WI38 (cell line): ENCODE results near the gene PRKX.

Experiments used
- H3K4me3 ChIP-seq: 2 replicates; pipeline ENCODE4 v1.5.1; 2011; ENCODE audit warnings: low read depth, mild to moderate bottlenecking, control low read depth, low read length
- TF ChIP-seq, protein P1 (sequence below): IDR thresholded peaks from 2 replicates; pipeline ENCODE4 v1.5.1; 2012; ENCODE audit warnings: low read depth, mild to moderate bottlenecking, control low read depth, low read length

PRKX gene

DNA sequence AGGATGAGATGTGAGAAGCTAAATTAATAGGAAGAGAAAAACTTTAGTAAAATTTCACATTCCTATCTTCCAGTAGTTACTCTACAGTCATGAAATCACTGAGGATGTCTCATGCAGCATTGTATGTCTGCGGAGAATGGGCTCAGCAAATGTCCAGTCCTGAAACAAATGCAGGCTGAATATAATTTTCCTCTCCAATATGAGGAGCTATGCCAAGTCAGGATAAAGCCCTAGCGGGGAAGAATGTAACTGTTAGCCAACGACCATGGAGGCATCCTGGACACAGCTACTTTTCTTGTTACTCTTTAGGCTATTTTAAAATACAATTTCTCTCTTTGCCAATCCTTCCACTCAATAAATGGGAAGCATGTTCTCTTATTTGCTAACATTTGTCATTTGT, 127.7 kb downstream of the PRKX start:
- TF ChIP-seq, protein P1, sequence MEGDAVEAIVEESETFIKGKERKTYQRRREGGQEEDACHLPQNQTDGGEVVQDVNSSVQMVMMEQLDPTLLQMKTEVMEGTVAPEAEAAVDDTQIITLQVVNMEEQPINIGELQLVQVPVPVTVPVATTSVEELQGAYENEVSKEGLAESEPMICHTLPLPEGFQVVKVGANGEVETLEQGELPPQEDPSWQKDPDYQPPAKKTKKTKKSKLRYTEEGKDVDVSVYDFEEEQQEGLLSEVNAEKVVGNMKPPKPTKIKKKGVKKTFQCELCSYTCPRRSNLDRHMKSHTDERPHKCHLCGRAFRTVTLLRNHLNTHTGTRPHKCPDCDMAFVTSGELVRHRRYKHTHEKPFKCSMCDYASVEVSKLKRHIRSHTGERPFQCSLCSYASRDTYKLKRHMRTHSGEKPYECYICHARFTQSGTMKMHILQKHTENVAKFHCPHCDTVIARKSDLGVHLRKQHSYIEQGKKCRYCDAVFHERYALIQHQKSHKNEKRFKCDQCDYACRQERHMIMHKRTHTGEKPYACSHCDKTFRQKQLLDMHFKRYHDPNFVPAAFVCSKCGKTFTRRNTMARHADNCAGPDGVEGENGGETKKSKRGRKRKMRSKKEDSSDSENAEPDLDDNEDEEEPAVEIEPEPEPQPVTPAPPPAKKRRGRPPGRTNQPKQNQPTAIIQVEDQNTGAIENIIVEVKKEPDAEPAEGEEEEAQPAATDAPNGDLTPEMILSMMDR, result no peak
- H3K4me3 ChIP-seq, result no peak overlapping the region

DNA sequence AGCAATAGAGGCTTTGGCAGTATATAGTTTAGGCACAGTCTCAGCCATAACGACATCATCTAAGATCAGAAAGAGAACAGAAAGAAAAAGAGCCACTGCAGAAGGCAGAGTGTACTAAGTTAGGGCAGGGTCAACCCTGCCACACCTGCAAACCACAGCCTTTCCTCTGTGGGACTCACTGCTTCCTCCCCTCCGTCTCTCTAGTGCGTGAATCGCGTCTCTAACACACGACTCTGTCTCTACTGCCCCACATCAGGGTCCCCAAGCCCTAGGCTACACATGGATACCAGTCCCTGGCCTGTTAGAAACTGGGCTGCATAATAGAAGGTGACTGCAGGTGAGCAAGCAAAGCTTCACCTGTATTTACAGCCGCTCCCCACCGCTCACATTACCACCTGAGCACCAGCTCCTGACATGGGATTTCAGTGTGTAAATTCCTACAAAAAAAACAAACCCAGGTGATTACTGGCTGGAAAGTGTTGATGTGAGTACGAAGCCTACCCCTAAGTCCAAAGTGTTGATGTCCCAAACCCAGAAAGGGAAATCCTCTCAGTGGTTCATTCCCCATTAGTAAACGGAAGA, 128.9 kb downstream of the PRKX start:
- TF ChIP-seq, protein P1, result no peak

DNA sequence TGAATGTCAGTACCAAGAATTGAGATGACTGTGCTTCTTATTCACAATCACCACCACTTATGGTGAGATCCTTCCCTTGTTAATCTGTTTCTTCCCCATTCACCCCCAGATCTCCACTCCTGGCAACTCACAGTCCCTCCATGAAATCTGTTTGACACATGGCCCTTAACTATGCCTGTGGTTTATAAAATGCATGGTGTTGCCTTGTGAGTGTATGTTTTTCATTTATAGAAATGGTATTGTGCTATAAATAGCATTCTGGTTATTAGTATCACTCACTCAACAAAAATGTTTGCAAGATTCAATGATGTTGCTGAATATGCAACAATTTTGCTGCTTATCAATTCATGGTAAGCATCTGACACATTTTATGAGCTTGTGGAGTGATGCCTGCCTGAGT, 131.0 kb downstream of the PRKX start:
- TF ChIP-seq, protein P1, result no peak
- H3K4me3 ChIP-seq, result no peak overlapping the region

More for the DNA sequence above, 128.9 kb downstream of the PRKX start:
- H3K4me3 ChIP-seq, result no peak overlapping the region

DNA sequence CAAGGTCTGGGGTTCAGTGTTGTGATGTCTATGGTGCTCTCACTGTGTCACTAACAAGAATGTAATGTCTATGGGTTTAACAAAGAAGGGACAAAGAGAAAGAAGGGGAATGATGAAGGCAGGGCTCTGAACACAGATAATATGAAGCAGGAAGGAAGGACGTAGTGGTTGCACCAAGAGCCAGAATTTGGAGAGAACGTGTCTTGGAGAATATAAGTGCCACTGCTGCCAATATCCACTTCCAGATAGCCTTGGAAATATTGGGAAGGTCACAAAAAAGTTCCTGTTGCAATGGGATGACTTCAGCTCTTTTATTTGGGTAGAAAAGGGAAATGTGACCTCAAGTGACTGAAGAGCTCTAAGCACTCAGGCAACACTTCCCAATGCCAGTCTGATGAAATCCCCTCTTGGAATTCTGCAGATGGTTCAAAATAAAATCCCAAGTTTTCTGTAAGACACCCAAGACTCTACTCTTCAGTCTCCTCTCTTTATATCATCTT, 131.8 kb downstream of the PRKX start:
- no peak overlapping the region for H3K4me3 ChIP-seq
- TF ChIP-seq, protein P1, result no peak

DNA sequence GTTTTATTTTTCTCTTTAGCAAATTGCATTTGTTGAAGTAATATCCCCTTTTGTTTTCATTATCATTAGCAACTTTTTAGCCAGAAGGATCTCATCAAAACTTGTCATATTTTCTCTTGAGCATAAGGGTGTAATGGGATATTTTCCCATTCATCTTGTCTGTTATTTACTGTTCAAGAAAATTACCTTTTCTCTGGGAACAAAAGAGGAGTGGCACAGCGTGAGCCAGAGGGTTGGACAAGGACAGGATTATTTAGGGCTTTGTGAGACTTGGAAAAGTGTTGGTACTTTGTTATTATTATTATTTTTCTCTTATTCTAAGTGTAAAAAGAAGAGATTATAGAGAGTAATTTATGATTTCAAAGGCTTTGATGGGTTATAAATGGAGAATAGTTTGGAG, 135.9 kb downstream of the PRKX start:
- TF ChIP-seq, protein P1, result no peak
- no peak overlapping the region for H3K4me3 ChIP-seq

DNA sequence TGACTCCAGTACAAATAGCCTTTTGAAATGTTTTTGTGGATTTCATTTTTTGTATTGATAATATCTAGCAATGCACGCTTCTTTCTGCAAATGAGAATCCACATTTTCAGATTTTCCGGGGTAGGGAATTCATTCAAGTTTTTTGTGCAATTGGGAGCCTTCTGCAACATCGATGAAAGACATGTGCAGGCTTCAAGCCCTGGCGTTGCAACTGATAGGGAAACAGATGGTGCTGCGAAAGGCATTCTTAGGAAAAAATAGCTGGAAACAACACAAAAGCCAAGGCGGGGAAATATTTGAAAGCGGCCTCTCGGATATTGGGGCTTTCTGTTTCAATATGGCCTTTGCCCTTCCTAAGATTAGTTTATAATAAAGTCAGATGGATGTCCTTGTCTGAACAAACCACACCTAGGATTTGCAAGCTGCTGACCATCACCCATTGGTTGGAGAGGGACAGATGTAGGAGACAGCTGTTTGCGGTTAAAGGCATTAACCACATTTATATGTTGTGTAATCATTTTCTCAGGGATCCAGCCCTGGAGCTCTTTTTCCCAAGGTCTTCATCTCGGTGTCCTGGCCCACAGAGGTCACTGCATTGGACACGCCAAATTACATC, 136.5 kb downstream of the PRKX start:
- TF ChIP-seq, protein P1, result no peak

DNA sequence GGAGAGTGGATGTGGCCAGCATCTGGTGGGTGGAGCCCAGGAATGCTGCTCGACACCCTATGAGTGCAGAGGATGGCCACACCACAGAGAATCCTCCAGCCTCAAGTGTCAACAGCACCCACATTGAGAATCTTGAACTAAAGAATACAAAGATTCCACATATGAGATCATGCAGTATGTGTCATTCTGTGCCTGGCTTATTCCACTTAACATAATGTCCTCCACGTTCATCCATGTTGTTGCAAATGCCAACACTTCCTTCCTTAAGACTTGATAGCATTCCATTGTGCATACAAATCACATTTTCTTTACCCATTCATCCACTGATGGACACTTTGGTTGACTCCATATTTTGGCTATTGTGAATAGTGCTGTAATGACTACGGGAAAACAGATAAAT, 145.8 kb downstream of the PRKX start:
- TF ChIP-seq, protein P1, result no peak
- H3K4me3 ChIP-seq, result no peak overlapping the region

More for the DNA sequence above, 136.5 kb downstream of the PRKX start:
- H3K4me3 ChIP-seq, result no peak overlapping the region
